ENCODE measurements around the gene KAT7.
A peak's percentile ranks its signal among the peaks of the same experiment; 100 is the strongest.

Gene KAT7

DNA sequence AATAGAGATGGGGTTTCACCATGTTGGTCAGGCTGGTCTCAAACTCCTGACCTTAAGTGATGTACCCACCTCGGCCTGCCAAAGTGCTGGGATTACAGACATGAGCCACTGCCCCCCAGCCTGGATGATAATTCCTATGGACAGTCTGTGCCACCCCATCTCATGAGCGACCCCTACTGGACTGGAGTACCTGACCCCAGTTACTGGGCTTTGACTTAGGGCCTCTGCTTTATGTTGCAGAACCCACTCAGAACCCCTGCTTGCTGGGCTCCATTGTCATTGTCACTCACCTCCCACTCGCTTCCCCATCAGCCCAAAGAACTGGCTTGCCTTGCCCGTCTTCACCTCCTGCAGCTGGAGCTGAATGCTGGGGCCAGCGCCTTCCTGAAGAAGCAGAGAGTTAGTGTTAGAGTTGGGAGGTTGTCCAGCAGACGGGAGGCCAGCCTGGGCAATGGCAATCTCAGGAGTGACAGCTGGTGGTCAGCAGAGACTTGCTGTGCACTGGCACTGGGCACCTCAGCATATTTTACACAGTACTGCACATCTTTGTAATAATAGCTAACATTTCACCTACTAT is 55.4 kb downstream of the KAT7 start:
- Histone ChIP-seq H3K4me1 (ENCODE audit: low read depth, poor library complexity, severe bottlenecking) (no peaks in the 10 kb centered on the region), H3K27ac (no peak overlapping the region), H3K9ac (no peak overlapping the region), H3K36me3 (ENCODE audit: insufficient read depth) (no peaks in the 10 kb centered on the region), H3K27me3 (ENCODE audit: insufficient read depth, low read depth) (peaks cover 3% of the 10 kb centered on the region; the same call in 1 of the 2 replicates), H3K4me3 (IDR thresholded peaks at IDR 0.05; ENCODE audit: insufficient read depth, low read depth, low read length) (no peak overlapping the region), H2AFZ (ENCODE audit: low read depth) (no peak overlapping the region), H3K4me2 (no peak overlapping the region), H3K79me2 (ENCODE audit: insufficient read depth, low read depth) (no peaks in the 10 kb centered on the region), H4K20me1 (ENCODE audit: insufficient read depth) (no peaks in the 10 kb centered on the region)
- TF ChIP-seq, protein P1, sequence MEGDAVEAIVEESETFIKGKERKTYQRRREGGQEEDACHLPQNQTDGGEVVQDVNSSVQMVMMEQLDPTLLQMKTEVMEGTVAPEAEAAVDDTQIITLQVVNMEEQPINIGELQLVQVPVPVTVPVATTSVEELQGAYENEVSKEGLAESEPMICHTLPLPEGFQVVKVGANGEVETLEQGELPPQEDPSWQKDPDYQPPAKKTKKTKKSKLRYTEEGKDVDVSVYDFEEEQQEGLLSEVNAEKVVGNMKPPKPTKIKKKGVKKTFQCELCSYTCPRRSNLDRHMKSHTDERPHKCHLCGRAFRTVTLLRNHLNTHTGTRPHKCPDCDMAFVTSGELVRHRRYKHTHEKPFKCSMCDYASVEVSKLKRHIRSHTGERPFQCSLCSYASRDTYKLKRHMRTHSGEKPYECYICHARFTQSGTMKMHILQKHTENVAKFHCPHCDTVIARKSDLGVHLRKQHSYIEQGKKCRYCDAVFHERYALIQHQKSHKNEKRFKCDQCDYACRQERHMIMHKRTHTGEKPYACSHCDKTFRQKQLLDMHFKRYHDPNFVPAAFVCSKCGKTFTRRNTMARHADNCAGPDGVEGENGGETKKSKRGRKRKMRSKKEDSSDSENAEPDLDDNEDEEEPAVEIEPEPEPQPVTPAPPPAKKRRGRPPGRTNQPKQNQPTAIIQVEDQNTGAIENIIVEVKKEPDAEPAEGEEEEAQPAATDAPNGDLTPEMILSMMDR (conservative IDR thresholded peaks at IDR 0.05; ENCODE audit: low read depth, low read length), result peak; percentile 65

DNA sequence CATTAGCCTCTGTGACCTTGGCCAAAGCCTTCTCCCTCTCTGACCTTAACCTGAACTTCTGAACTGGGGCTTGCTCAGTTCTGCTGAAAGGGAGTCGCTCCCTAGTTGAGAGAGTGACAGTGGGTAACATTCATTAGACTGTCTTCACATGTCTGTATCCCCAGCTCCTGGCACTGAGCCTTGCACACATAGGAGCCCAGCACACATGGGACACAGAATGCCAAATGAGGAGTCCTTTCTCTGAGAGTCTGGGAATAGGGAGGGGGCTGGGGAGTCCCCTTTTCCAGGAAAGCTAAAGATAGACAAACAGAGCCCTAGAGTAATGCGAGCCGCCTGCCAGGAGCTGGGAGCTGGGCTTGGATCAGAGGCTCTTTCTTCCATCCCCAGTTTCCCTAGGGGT is 56.8 kb downstream of the KAT7 start:
- TF ChIP-seq, protein P1 (conservative IDR thresholded peaks at IDR 0.05; ENCODE audit: low read depth, low read length), result no peak
- H4K20me1 ChIP-seq (ENCODE audit: insufficient read depth), result no peaks in the 10 kb centered on the region
- no peak overlapping the region for H3K9ac ChIP-seq
- no peaks in the 10 kb centered on the region for H3K4me1 ChIP-seq (ENCODE audit: low read depth, poor library complexity, severe bottlenecking)
- peaks cover 15% of the 10 kb centered on the region for H3K27me3 ChIP-seq (ENCODE audit: insufficient read depth, low read depth)
- H2AFZ ChIP-seq (ENCODE audit: low read depth), result no peak overlapping the region
- no peaks in the 10 kb centered on the region for H3K79me2 ChIP-seq (ENCODE audit: insufficient read depth, low read depth)
- H3K4me3 ChIP-seq (IDR thresholded peaks at IDR 0.05; ENCODE audit: insufficient read depth, low read depth, low read length), result no peak overlapping the region
- no peak overlapping the region for H3K27ac ChIP-seq
- no peaks in the 10 kb centered on the region for H3K36me3 ChIP-seq (ENCODE audit: insufficient read depth)
- H3K4me2 ChIP-seq, result no peak overlapping the region

DNA sequence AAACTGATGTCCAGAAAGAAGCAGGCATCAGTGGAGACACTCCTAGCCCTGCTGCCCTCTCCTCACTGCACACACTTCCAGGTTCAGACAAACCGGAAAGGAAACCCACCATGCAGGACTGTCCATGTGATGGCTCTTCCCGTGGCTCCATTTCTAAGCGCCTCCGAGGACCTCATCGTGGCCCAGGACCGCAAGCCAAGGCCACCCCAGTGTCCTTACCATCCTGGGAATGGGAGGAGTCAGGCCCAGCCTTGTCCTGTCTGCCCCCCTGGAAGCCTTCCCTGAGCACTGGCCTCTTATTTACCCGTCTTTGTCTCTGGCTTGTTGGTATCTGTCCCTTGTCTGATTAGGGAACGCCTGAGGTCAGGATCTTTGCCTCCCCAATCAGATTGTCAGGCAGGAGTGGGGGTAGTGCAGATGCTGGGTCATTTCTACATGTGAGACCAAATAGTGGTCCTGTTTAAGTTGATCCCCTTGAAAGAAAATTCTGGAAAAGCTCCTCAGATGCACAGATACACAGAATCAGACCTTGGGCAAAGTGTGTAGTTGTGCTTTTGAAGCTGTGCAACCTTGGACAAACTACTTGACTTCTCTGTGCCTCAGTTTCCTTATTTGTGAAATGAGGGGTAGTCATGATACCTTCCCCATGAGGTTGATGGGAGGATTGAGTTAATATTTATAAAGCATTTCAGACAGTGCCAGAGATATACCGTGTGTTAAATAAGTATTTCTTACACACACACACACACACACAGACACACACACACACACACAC is 58.6 kb downstream of the KAT7 start:
- Histone ChIP-seq H3K27ac (no peak overlapping the region), H3K4me1 (ENCODE audit: low read depth, poor library complexity, severe bottlenecking) (no peaks in the 10 kb centered on the region), H3K27me3 (ENCODE audit: insufficient read depth, low read depth) (peaks cover 31% of the 10 kb centered on the region), H4K20me1 (ENCODE audit: insufficient read depth) (no peaks in the 10 kb centered on the region), H2AFZ (ENCODE audit: low read depth) (no peak overlapping the region), H3K36me3 (ENCODE audit: insufficient read depth) (no peaks in the 10 kb centered on the region), H3K9ac (no peak overlapping the region), H3K4me3 (IDR thresholded peaks at IDR 0.05; ENCODE audit: insufficient read depth, low read depth, low read length) (no peak overlapping the region), H3K79me2 (ENCODE audit: insufficient read depth, low read depth) (no peaks in the 10 kb centered on the region), H3K4me2 (no peak overlapping the region)
- TF ChIP-seq, protein P1 (conservative IDR thresholded peaks at IDR 0.05; ENCODE audit: low read depth, low read length), result no peak

DNA sequence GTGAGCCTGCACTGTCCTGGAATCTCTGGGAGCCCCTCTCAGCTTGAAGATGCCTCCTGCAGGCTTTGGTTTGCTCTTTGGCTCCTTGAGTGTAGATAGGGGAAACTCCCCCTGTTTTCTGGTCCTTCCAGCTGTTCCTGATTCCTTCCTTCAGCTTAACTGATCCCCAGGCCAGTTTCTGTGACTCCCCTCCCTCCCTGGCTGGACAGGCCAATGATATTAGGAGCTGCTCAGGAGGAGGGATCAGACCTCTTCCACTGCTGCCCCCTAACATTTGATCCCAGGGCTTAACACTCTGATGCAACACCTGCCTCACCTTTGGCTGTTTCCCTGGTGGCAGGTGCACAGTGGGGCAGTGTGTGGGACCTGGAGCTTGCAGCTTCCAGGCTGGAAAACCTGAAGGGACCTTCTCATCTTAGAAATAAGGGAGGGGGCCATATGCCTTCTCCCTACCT is 59.6 kb downstream of the KAT7 start, which contains the start of gene TAC4:
TSS of gene TAC4 (minus strand) at position 51 of the 455 bp plus-strand sequence. CDS start 52 bp downstream, outside the sequence.
- H3K27me3 ChIP-seq (ENCODE audit: insufficient read depth, low read depth), result peaks cover 40% of the 10 kb centered on the region
- no peak within 1 kb of the TSS for H2AFZ ChIP-seq (ENCODE audit: low read depth)
- no peaks in the 10 kb centered on the region for H3K36me3 ChIP-seq (ENCODE audit: insufficient read depth)
- no peak within 1 kb of the TSS for H3K9ac ChIP-seq
- TF ChIP-seq, protein P1 (conservative IDR thresholded peaks at IDR 0.05; ENCODE audit: low read depth, low read length), result no peak
- H3K4me1 ChIP-seq (ENCODE audit: low read depth, poor library complexity, severe bottlenecking), result no peaks in the 10 kb centered on the region
- no peaks in the 10 kb centered on the region for H4K20me1 ChIP-seq (ENCODE audit: insufficient read depth)
- H3K4me2 ChIP-seq, result no peak within 1 kb of the TSS
- H3K27ac ChIP-seq, result no peak within 1 kb of the TSS
- no peak within 1 kb of the TSS for H3K4me3 ChIP-seq (IDR thresholded peaks at IDR 0.05; ENCODE audit: insufficient read depth, low read depth, low read length)
- H3K79me2 ChIP-seq (ENCODE audit: insufficient read depth, low read depth), result no peaks in the 10 kb centered on the region
